H9 (cell line): ENCODE measurements around the gene GRHPR. TPM values are rescaled to one million over a fixed set of nuclear protein-coding genes. Genes with fewer than 3 reads are reported as not detected.

Source experiments
- DNase-seq: peaks from one replicate; pipeline ENCODE4 v3.0.0-alpha.2; 2017
- H2AFZ ChIP-seq: one replicate; pipeline ENCODE4 v1.6.1; 2013; ENCODE audit warnings: mild to moderate bottlenecking, low read length, control low read depth, moderate library complexity
- H2AK5ac ChIP-seq: 2 replicates; pipeline ENCODE4 v1.6.1; 2013; ENCODE audit warnings: low read length, control low read depth, mixed read lengths; ENCODE audit not compliant: insufficient read length
- H2BK120ac ChIP-seq: one replicate; pipeline ENCODE4 v1.6.1; 2013; ENCODE audit warnings: low read depth, mild to moderate bottlenecking, low read length, control low read depth, inconsistent platforms; ENCODE audit not compliant: poor library complexity, severe bottlenecking
- H2BK12ac ChIP-seq: 2 replicates; pipeline ENCODE4 v1.6.1; 2013; ENCODE audit warnings: low read length, control low read depth, mixed read lengths, low read depth; ENCODE audit not compliant: insufficient read length
- H2BK15ac ChIP-seq: 2 replicates; pipeline ENCODE4 v1.6.1; 2013; ENCODE audit warnings: low read depth, low read length, control low read depth
- H2BK20ac ChIP-seq: one replicate; pipeline ENCODE4 v1.6.1; 2013; ENCODE audit warnings: low read depth, mild to moderate bottlenecking, low read length, control low read depth, inconsistent platforms; ENCODE audit not compliant: poor library complexity, severe bottlenecking
- H2BK5ac ChIP-seq: 2 replicates; pipeline ENCODE4 v1.6.1; 2013; ENCODE audit warnings: low read length, control low read depth, mixed read lengths; ENCODE audit not compliant: insufficient read length
- H3K14ac ChIP-seq: 2 replicates; pipeline ENCODE4 v1.6.1; 2013; ENCODE audit warnings: low read length, control low read depth; ENCODE audit not compliant: insufficient read depth
- H3K18ac ChIP-seq: 2 replicates; pipeline ENCODE4 v1.6.1; 2013; ENCODE audit warnings: low read depth, mild to moderate bottlenecking, mixed read lengths, low read length, control low read depth; ENCODE audit not compliant: insufficient read length
- H3K23ac ChIP-seq: 2 replicates; pipeline ENCODE4 v1.6.1; 2013; ENCODE audit warnings: low read length, control low read depth, mixed read lengths, low read depth; ENCODE audit not compliant: insufficient read length
- H3K23me2 ChIP-seq: 2 replicates; pipeline ENCODE4 v1.6.1; 2013; ENCODE audit warnings: low read depth, mild to moderate bottlenecking, mixed read lengths, low read length, control low read depth; ENCODE audit not compliant: insufficient read length, poor library complexity, severe bottlenecking
- H3K27ac ChIP-seq: 2 replicates; pipeline ENCODE4 v1.5.1; 2013; ENCODE audit warnings: low read length, control low read depth, mixed read lengths, low read depth; ENCODE audit not compliant: insufficient read length
- H3K27me3 ChIP-seq: 2 replicates; pipeline ENCODE4 v1.6.1; 2013; ENCODE audit warnings: low read length, control low read depth, inconsistent platforms; ENCODE audit not compliant: insufficient read depth
- H3K4ac ChIP-seq: 2 replicates; pipeline ENCODE4 v1.6.1; 2013; ENCODE audit warnings: low read depth, mild to moderate bottlenecking, control low read depth, inconsistent platforms, low read length, moderate library complexity
- H3K4me1 ChIP-seq: 2 replicates; pipeline ENCODE4 v1.6.1; 2013; ENCODE audit warnings: low read length, control low read depth, inconsistent platforms; ENCODE audit not compliant: insufficient read depth
- H3K4me2 ChIP-seq: 2 replicates; pipeline ENCODE4 v1.6.1; 2013; ENCODE audit warnings: low read length, control low read depth, mixed read lengths; ENCODE audit not compliant: insufficient read length, insufficient read depth
- H3K56ac ChIP-seq: 2 replicates; pipeline ENCODE4 v1.6.1; 2013; ENCODE audit warnings: low read depth, mild to moderate bottlenecking, mixed read lengths, low read length, control low read depth; ENCODE audit not compliant: insufficient read length
- H3K79me1 ChIP-seq: 2 replicates; pipeline ENCODE4 v1.6.1; 2013; ENCODE audit warnings: low read depth, mild to moderate bottlenecking, moderate library complexity, low read length, control low read depth, inconsistent platforms; ENCODE audit not compliant: insufficient read depth, poor library complexity, severe bottlenecking
- H3K79me2 ChIP-seq: 2 replicates; pipeline ENCODE4 v1.6.1; 2013; ENCODE audit warnings: low read length, control low read depth, inconsistent platforms; ENCODE audit not compliant: insufficient read depth
- H3K9ac ChIP-seq: 2 replicates; pipeline ENCODE4 v1.6.1; 2013; ENCODE audit warnings: low read length, control low read depth, mixed read lengths; ENCODE audit not compliant: insufficient read length; ENCODE audit errors: extremely low read depth
- H3K9me3 ChIP-seq: one replicate; pipeline ENCODE4 v1.6.1; 2013; ENCODE audit warnings: low read depth, low read length, inconsistent platforms; ENCODE audit not compliant: control insufficient read depth
- H3T11ph ChIP-seq: one replicate; pipeline ENCODE4 v1.6.1; 2013; ENCODE audit warnings: mild to moderate bottlenecking, low read length, control low read depth, inconsistent platforms
- H4K20me1 ChIP-seq: one replicate; pipeline ENCODE4 v1.6.1; 2013; ENCODE audit not compliant: control insufficient read depth, insufficient read length, insufficient read depth
- H4K5ac ChIP-seq: 2 replicates; pipeline ENCODE4 v1.6.1; 2013; ENCODE audit warnings: low read depth, mild to moderate bottlenecking, mixed read lengths, low read length, control low read depth; ENCODE audit not compliant: insufficient read length
- H4K8ac ChIP-seq: replicated peaks from 2 replicates; pipeline ENCODE4 v1.6.1; 2013; ENCODE audit warnings: low read length, control low read depth, mixed read lengths, low read depth; ENCODE audit not compliant: insufficient read length
- H4K91ac ChIP-seq: 2 replicates; pipeline ENCODE4 v1.6.1; 2013; ENCODE audit warnings: low read depth, mild to moderate bottlenecking, moderate library complexity, mixed read lengths, low read length, control low read depth; ENCODE audit not compliant: insufficient read length
- H3K27ac Mint-ChIP-seq, 3 experiments: 2 replicates in 2 of 3; 3 replicates in 1 of 3; pipeline ENCODE4 v1.8.0; 2020 to 2021; ENCODE audit warnings: mixed read lengths in 3 of 3, mild to moderate bottlenecking in 1 of 3, moderate library complexity in 1 of 3
- H3K27me3 Mint-ChIP-seq: 2 replicates; pipeline ENCODE4 v1.8.0; 2021; ENCODE audit warnings: low read depth, mild to moderate bottlenecking, moderate library complexity, mixed read lengths
- H3K36me3 Mint-ChIP-seq, 3 experiments: 2 replicates in 2 of 3; 3 replicates in 1 of 3; pipeline ENCODE4 v1.8.0; 2020 to 2021; ENCODE audit warnings: low read depth in 3 of 3, mixed read lengths in 3 of 3; ENCODE audit not compliant: insufficient read depth in 1 of 3
- H3K4me1 Mint-ChIP-seq, 2 experiments: 2 replicates each; pipeline ENCODE4 v1.8.0; 2020; ENCODE audit warnings: mixed read lengths in 2 of 2
- H3K4me3 Mint-ChIP-seq, 2 experiments: 2 replicates in 1 of 2; 3 replicates in 1 of 2; pipeline ENCODE4 v1.8.0; 2020 to 2021; ENCODE audit warnings: mild to moderate bottlenecking in 2 of 2, mixed read lengths in 2 of 2, moderate library complexity in 1 of 2
- H3K9me3 Mint-ChIP-seq, 2 experiments: 2 replicates in 1 of 2; 3 replicates in 1 of 2; pipeline ENCODE4 v1.8.0; 2020; ENCODE audit warnings: mild to moderate bottlenecking in 2 of 2, mixed read lengths in 2 of 2, moderate library complexity in 1 of 2
- CTCF ChIP-seq: fragments of 200-600 bp; sonication (generic); conservative IDR thresholded peaks from 3 replicates; pipeline ENCODE4 v1.8.0; 2021; ENCODE audit warnings: antibody characterized with exemption, mild to moderate bottlenecking
- WGBS: extraction: QIAGEN DNeasy Blood & Tissue Kit; methylation state at CpG from one replicate; pipeline ENCODE4 v1.1.7; 2013; ENCODE audit warnings: missing lambda C conversion rate, low lambda C conversion rate, mixed read lengths; ENCODE audit not compliant: insufficient read length; ENCODE audit errors: extremely low coverage; 5-methylcytosine and 5-hydroxymethylcytosine counted together
- total RNA-seq: library from RNA; stranded (reverse); gene quantifications from 2 replicates; pipeline ENCODE4 v1.2.1, GENCODE V29; 2021

Gene GRHPR
- total RNA-seq, 1 experiment from 2014 or later = 97.9 TPM

- H3K4me3 Mint-ChIP-seq = peak overlapping the region; percentile 4 to 41; a peak in 2 of 5 replicates
- no peak for TF ChIP-seq CTCF
- no peak overlapping the region for H4K91ac ChIP-seq
- no peaks in the 10 kb centered on the region for H3K27me3 ChIP-seq
- H2BK20ac ChIP-seq = no peak overlapping the region
- H3K79me1 ChIP-seq = no peaks in the 10 kb centered on the region
- no peak overlapping the region for H4K8ac ChIP-seq
- no peak overlapping the region for H2BK5ac ChIP-seq
- H2AK5ac ChIP-seq = no peak overlapping the region
- H4K5ac ChIP-seq = no peak overlapping the region
- H3K9ac ChIP-seq = no peak overlapping the region
- H3K27ac ChIP-seq = no peak overlapping the region
- DNase-seq = peak; percentile 34
- no peaks in the 10 kb centered on the region for H3K79me2 ChIP-seq
- H3K23me2 ChIP-seq = no peaks in the 10 kb centered on the region
- no peaks in the 10 kb centered on the region for H4K20me1 ChIP-seq
- no peaks in the 10 kb centered on the region; the same call in 1 of the 2 replicates for H3K27me3 Mint-ChIP-seq
- no peak overlapping the region for H2BK15ac ChIP-seq
- no peaks in the 10 kb centered on the region for H3K9me3 ChIP-seq
- H2BK120ac ChIP-seq = no peak overlapping the region
- no peak overlapping the region for H3T11ph ChIP-seq
- no peak overlapping the region for H3K56ac ChIP-seq
- H3K4me2 ChIP-seq = peak overlapping the region; percentile 13
- peaks cover 2% of the 10 kb centered on the region; the same call in 1 of the 2 replicates for H3K4me1 ChIP-seq
- no peak overlapping the region for H3K4ac ChIP-seq
- WGBS = no CpG with 5 or more reads among the region's 10 CpGs
- peak overlapping the region; percentile 19 for H3K18ac ChIP-seq
- H2AFZ ChIP-seq = no peak overlapping the region
- peak overlapping the region; percentile 72 to 96 (median 91) for H3K27ac Mint-ChIP-seq
- H3K14ac ChIP-seq = peak overlapping the region; percentile 4; the same call in 1 of the 2 replicates
- H3K23ac ChIP-seq = no peak overlapping the region
- H3K4me1 Mint-ChIP-seq = peaks cover 39 to 58% of the 10 kb centered on the region in 2 experiments
- no peak overlapping the region for H2BK12ac ChIP-seq
- H3K9me3 Mint-ChIP-seq = no peaks in the 10 kb centered on the region; a peak in 1 of 5 replicates
- H3K36me3 Mint-ChIP-seq = no peaks in the 10 kb centered on the region
These were observed 8.0 kb upstream of the GRHPR start for GRCh38 chr9:37414503-37414943.
